HEK293 (cell line): ENCODE results near the gene HTR2B.

Source experiments
- CTCF ChIA-PET: fragments of 350-600 bp; formaldehyde crosslinking; extraction: SDS; loops from one replicate; lab custom pipeline; 2021; ENCODE audit warnings: antibody characterized with exemption; lab: Yijun Ruan, JAX
- POLR2A ChIA-PET: fragments of 300-600 bp; formaldehyde crosslinking; extraction: SDS; loops from one replicate; lab custom pipeline; 2020; ENCODE audit warnings: antibody characterized with exemption, inconsistent platforms; lab: Yijun Ruan, JAX
- H3K27ac ChIP-seq: fragments of 200-500 bp; sonication (Bioruptor generic); 2 replicates; pipeline ENCODE4 v1.5.1; 2014; ENCODE audit warnings: low read depth, low read length, control low read depth, inconsistent platforms; ENCODE audit errors: extremely low read depth
- H3K36me3 ChIP-seq, 2 experiments: fragments of 200-500 bp in 1 of 2; sonication (Bioruptor generic) in 1 of 2; 1 replicate in 1 of 2; 2 replicates in 1 of 2; pipeline ENCODE4 v1.5.1; 2014 to 2017; ENCODE audit warnings: inconsistent platforms in 2 of 2, low read length in 2 of 2; ENCODE audit not compliant: control insufficient read depth in 2 of 2, insufficient read depth in 1 of 2
- H3K4me1 ChIP-seq: fragments of 200-500 bp; sonication (Bioruptor generic); 2 replicates; pipeline ENCODE4 v1.5.1; 2014; ENCODE audit warnings: mild to moderate bottlenecking, low read length, inconsistent platforms; ENCODE audit not compliant: control insufficient read depth, insufficient read depth
- H3K4me3 ChIP-seq: 2 replicates; pipeline ENCODE4 v1.5.1; 2011; ENCODE audit warnings: low read depth, mild to moderate bottlenecking, control low read depth, low read length, moderate library complexity
- H3K9me3 ChIP-seq: fragments of 200-500 bp; sonication (Bioruptor generic); 2 replicates; pipeline ENCODE4 v1.5.1; 2014; ENCODE audit warnings: low read depth, low read length, inconsistent platforms; ENCODE audit not compliant: control insufficient read depth, insufficient read depth
- CTCF ChIP-seq: fragments of 450-650 bp; formaldehyde crosslinking; IDR thresholded peaks from 2 replicates; pipeline ENCODE4 v1.5.1; 2016; ENCODE audit warnings: missing biosample characterization, missing genetic modification characterization
- IKZF3 ChIP-seq: fragments of 450-650 bp; IDR thresholded peaks from 2 replicates; pipeline ENCODE4 v1.5.0; 2018; ENCODE audit warnings: missing biosample characterization, mild to moderate bottlenecking, missing genetic modification characterization, moderate library complexity
- OSR2 ChIP-seq: fragments of 450-650 bp; formaldehyde crosslinking; IDR thresholded peaks from 2 replicates; pipeline ENCODE4 v1.5.1; 2016; ENCODE audit warnings: missing biosample characterization, missing genetic modification characterization
- PRDM10 ChIP-seq: fragments of 450-650 bp; formaldehyde crosslinking; IDR thresholded peaks from 2 replicates; pipeline ENCODE4 v1.5.1; 2016; ENCODE audit warnings: missing biosample characterization, missing genetic modification characterization
- PRDM6 ChIP-seq: fragments of 450-650 bp; formaldehyde crosslinking; IDR thresholded peaks from 2 replicates; pipeline ENCODE4 v1.5.1; 2017; ENCODE audit warnings: missing biosample characterization, missing genetic modification characterization
- SP7 ChIP-seq: fragments of 450-650 bp; formaldehyde crosslinking; IDR thresholded peaks from 2 replicates; pipeline ENCODE4 v1.5.1; 2016; ENCODE audit warnings: missing biosample characterization, missing genetic modification characterization
- ZNF114 ChIP-seq: fragments of 450-650 bp; formaldehyde crosslinking; IDR thresholded peaks from 2 replicates; pipeline ENCODE4 v1.5.0; 2017; ENCODE audit warnings: missing biosample characterization, missing genetic modification characterization
- ZNF501 ChIP-seq: fragments of 450-650 bp; formaldehyde crosslinking; IDR thresholded peaks from 2 replicates; pipeline ENCODE4 v1.5.1; 2016; ENCODE audit warnings: missing biosample characterization, missing genetic modification characterization
- ZNF521 ChIP-seq: fragments of 450-650 bp; formaldehyde crosslinking; IDR thresholded peaks from 2 replicates; pipeline ENCODE4 v1.5.1; 2017; ENCODE audit warnings: missing biosample characterization, mild to moderate bottlenecking, missing genetic modification characterization
- ZNF555 ChIP-seq: fragments of 450-650 bp; formaldehyde crosslinking; conservative IDR thresholded peaks from 2 replicates; pipeline ENCODE4 v1.5.1; 2017; ENCODE audit warnings: missing biosample characterization, mild to moderate bottlenecking, missing genetic modification characterization, inconsistent platforms
- ZNF558 ChIP-seq: fragments of 450-650 bp; formaldehyde crosslinking; IDR thresholded peaks from 2 replicates; pipeline ENCODE4 v1.5.1; 2016; ENCODE audit warnings: missing biosample characterization, missing genetic modification characterization
- ZNF747 ChIP-seq: fragments of 450-650 bp; formaldehyde crosslinking; IDR thresholded peaks from 2 replicates; pipeline ENCODE4 v1.5.1; 2016; ENCODE audit warnings: missing biosample characterization, missing genetic modification characterization

The HTR2B gene

GRCh38 chr2:231124838-231125568 lies at the start of gene HTR2B:
Gene HTR2B, minus strand, starts transcription at chr2:231125042. Its CDS starts 1,278 bp downstream, at chr2:231123764.
- POLR2A ChIA-PET = no interaction called here
- no peak within 1 kb of the TSS for H3K27ac ChIP-seq

GRCh38 chr2:231174211-231174651 lies 49.4 kb upstream of the HTR2B start:
- no peak overlapping the region for H3K4me3 ChIP-seq
- H3K9me3 ChIP-seq = no peaks in the 10 kb centered on the region
- H3K4me1 ChIP-seq = no peaks in the 10 kb centered on the region
- H3K36me3 ChIP-seq = peaks cover 22 to 57% of the 10 kb centered on the region in 2 experiments
- POLR2A ChIA-PET = interaction anchor here (0.7 kb wide), 1 partner anchor 10 kb away, joined by 3 read pairs; no protein-coding TSS in a partner anchor
- no peak overlapping the region for H3K27ac ChIP-seq
- no peak for TF ChIP-seq ZNF747 (tag by site-specific recombination)
- TF ChIP-seq PRDM10 (tag by site-specific recombination) = peak; percentile 33; the same call in 1 of the 2 replicates
- no peak for TF ChIP-seq ZNF521 (tag by site-specific recombination)
- CTCF ChIA-PET = interaction anchor here (1.0 to 1.2 kb wide), 2 partner anchors 70 to 226 kb away, joined by 3 to 4 read pairs; no protein-coding TSS in a partner anchor

More at GRCh38 chr2:231124838-231125568, at the start of gene HTR2B:
- Histone ChIP-seq H3K9me3 (no peaks in the 10 kb centered on the region), H3K4me1 (peaks cover 32% of the 10 kb centered on the region), H3K36me3 (no peaks in the 10 kb centered on the region), H3K4me3 (no peak within 1 kb of the TSS)
- TF ChIP-seq PRDM6 (tag by site-specific recombination) = 0 out of 2 replicates have a peak, but pooled peaks have one; percentile 5
- TF ChIP-seq IKZF3 = no peak
- CTCF ChIA-PET = interaction anchor here (0.8 kb wide), 1 partner anchor 72 kb away, joined by 4 read pairs; no protein-coding TSS in a partner anchor

- H3K36me3 ChIP-seq = peaks cover 22 to 75% of the 10 kb centered on the region in 2 experiments
- no peaks in the 10 kb centered on the region for H3K4me1 ChIP-seq
- H3K9me3 ChIP-seq = no peaks in the 10 kb centered on the region
- TF ChIP-seq ZNF501 (no peak), ZNF558 (tag by site-specific recombination) (no peak), ZNF555 (tag by site-specific recombination) (no peak), SP7 (tag by site-specific recombination) (0 out of 2 replicates have a peak, but pooled peaks have one; percentile 13), OSR2 (no peak), CTCF (tag by site-specific recombination) (no peak), ZNF114 (tag by site-specific recombination) (no peak)
- TF ChIP-seq, all 188 proteins: peak for 1
- ChIA-PET POLR2A (no interaction called here), CTCF (interaction anchor here (2.1 kb wide), 1 partner anchor 68 kb away, joined by 6 read pairs; no protein-coding TSS in a partner anchor)
- Histone ChIP-seq H3K4me3 (no peak overlapping the region), H3K27ac (no peak overlapping the region)
Observed at GRCh38 chr2:231172025-231172424, 47.2 kb upstream of the HTR2B start.
